HepG2 (cell line): ENCODE results near the gene NUTF2. TPM values are rescaled to one million over a fixed set of nuclear protein-coding genes. Genes with fewer than 3 reads are reported as not detected.

Experiments
- ATM ChIP-seq: fragments of 450-650 bp; IDR thresholded peaks from 2 replicates; pipeline ENCODE4 v1.7.1; 2017; ENCODE audit warnings: mild to moderate bottlenecking, borderline replicate concordance
- CHD2 ChIP-seq: IDR thresholded peaks from 2 replicates; pipeline ENCODE4 v1.6.1; 2011; ENCODE audit warnings: low read depth, low read length, improper control_type of control experiment
- GTF2F1 ChIP-seq: fragments of 150-350 bp; IDR thresholded peaks from 2 replicates; pipeline ENCODE4 v1.6.1; 2014; ENCODE audit warnings: low read length
- GZF1 ChIP-seq: sonication (generic); formaldehyde crosslinking; IDR thresholded peaks from 2 replicates; pipeline ENCODE4 v1.5.1; 2020; ENCODE audit warnings: mild to moderate bottlenecking, missing genetic modification reagents
- HOXA5 ChIP-seq: sonication (generic); formaldehyde crosslinking; IDR thresholded peaks from 2 replicates; pipeline ENCODE4 v1.4.0; 2020; ENCODE audit warnings: missing genetic modification reagents
- IKZF4 ChIP-seq: sonication (generic); formaldehyde crosslinking; IDR thresholded peaks from 2 replicates; pipeline ENCODE4 v1.5.1; 2020; ENCODE audit warnings: borderline replicate concordance, mild to moderate bottlenecking, low read depth, missing genetic modification reagents; ENCODE audit errors: not compliant biosample characterization
- MEIS1 ChIP-seq: sonication (generic); formaldehyde crosslinking; IDR thresholded peaks from 2 replicates; pipeline ENCODE4 v1.9.0; 2021; ENCODE audit warnings: mild to moderate bottlenecking, missing genetic modification reagents, moderate library complexity, borderline replicate concordance
- NAIF1 ChIP-seq: sonication (generic); formaldehyde crosslinking; IDR thresholded peaks from 2 replicates; pipeline ENCODE4 v1.5.0; 2020; ENCODE audit warnings: mild to moderate bottlenecking, missing genetic modification reagents, borderline replicate concordance
- REPIN1 ChIP-seq: sonication (generic); formaldehyde crosslinking; IDR thresholded peaks from 2 replicates; pipeline ENCODE4 v1.8.0; 2022; ENCODE audit warnings: missing genetic modification reagents, low read depth, mild to moderate bottlenecking, borderline replicate concordance
- SAFB2 ChIP-seq: sonication (generic); formaldehyde crosslinking; IDR thresholded peaks from 2 replicates; pipeline ENCODE4 v1.5.1; 2020; ENCODE audit warnings: missing genetic modification reagents, low read depth, mild to moderate bottlenecking, borderline replicate concordance
- ZFP62 ChIP-seq: sonication (generic); formaldehyde crosslinking; IDR thresholded peaks from 2 replicates; pipeline ENCODE4 v1.4.0; 2020; ENCODE audit warnings: missing genetic modification reagents
- ZMYM4 ChIP-seq: sonication (generic); formaldehyde crosslinking; IDR thresholded peaks from 2 replicates; pipeline ENCODE4 v1.8.1; 2023; ENCODE audit warnings: mild to moderate bottlenecking, missing genetic modification reagents
- ZNF607 ChIP-seq: sonication (generic); formaldehyde crosslinking; IDR thresholded peaks from 2 replicates; pipeline ENCODE4 v1.5.1; 2020; ENCODE audit warnings: missing genetic modification reagents, mild to moderate bottlenecking, borderline replicate concordance
- ZNF615 ChIP-seq: sonication (generic); formaldehyde crosslinking; IDR thresholded peaks from 2 replicates; pipeline ENCODE4 v1.5.0; 2020; ENCODE audit warnings: mild to moderate bottlenecking, missing genetic modification reagents, borderline replicate concordance
- ZNF768 ChIP-seq: sonication (generic); formaldehyde crosslinking; IDR thresholded peaks from 2 replicates; pipeline ENCODE4 v1.4.0; 2020; ENCODE audit warnings: missing genetic modification reagents
- polyA plus RNA-seq, 8 experiments: library from polyadenylated mRNA; depleted of rRNA in 3 of 8; stranded (reverse) in 7 of 8; unstranded in 1 of 8; fragments of >200 nt; fragmentation: Illumina TruSeq in 4 of 8; extraction: Trizol in 4 of 8; gene quantifications; 2 replicates each; pipeline versions ENCODE4 v1.2.1 to v1.2.3, GENCODE V29; 2011 to 2016; ENCODE audit warnings: low read depth in 4 of 8, missing spikeins in 1 of 8, mixed read lengths in 1 of 8; ENCODE audit not compliant: insufficient read depth in 1 of 8
- total RNA-seq, 5 experiments: library from RNA; depleted of rRNA; stranded (reverse); fragments of >200 nt; fragmentation: Illumina TruSeq; extraction: Trizol; gene quantifications; 2 replicates each; pipeline ENCODE4 v1.2.3, GENCODE V29; 2016; ENCODE audit warnings: low read depth in 1 of 5
- TF ChIP-seq, protein P1 (sequence below): sonication (generic); formaldehyde crosslinking; IDR thresholded peaks from 2 replicates; pipeline ENCODE4 v1.4.0; 2020; ENCODE audit warnings: missing genetic modification reagents, borderline replicate concordance
- TF ChIP-seq, protein P2 (sequence below): sonication (generic); formaldehyde crosslinking; IDR thresholded peaks from 2 replicates; pipeline ENCODE4 v1.4.0; 2020; ENCODE audit warnings: missing genetic modification reagents, borderline replicate concordance
- TF ChIP-seq, protein P3 (sequence below): sonication (generic); formaldehyde crosslinking; IDR thresholded peaks from 2 replicates; pipeline ENCODE4 v1.4.0; 2020; ENCODE audit warnings: missing genetic modification reagents
- TF ChIP-seq, protein P4 (sequence below): sonication (generic); formaldehyde crosslinking; IDR thresholded peaks from 2 replicates; pipeline ENCODE4 v1.4.0; 2020; ENCODE audit warnings: missing genetic modification reagents

The NUTF2 gene
- total and polyA plus RNA-seq, 2 of the 13 experiments (the other 11 are each of a cell fraction or from before 2014, with no cell fraction given), result 168 to 214 TPM

DNA sequence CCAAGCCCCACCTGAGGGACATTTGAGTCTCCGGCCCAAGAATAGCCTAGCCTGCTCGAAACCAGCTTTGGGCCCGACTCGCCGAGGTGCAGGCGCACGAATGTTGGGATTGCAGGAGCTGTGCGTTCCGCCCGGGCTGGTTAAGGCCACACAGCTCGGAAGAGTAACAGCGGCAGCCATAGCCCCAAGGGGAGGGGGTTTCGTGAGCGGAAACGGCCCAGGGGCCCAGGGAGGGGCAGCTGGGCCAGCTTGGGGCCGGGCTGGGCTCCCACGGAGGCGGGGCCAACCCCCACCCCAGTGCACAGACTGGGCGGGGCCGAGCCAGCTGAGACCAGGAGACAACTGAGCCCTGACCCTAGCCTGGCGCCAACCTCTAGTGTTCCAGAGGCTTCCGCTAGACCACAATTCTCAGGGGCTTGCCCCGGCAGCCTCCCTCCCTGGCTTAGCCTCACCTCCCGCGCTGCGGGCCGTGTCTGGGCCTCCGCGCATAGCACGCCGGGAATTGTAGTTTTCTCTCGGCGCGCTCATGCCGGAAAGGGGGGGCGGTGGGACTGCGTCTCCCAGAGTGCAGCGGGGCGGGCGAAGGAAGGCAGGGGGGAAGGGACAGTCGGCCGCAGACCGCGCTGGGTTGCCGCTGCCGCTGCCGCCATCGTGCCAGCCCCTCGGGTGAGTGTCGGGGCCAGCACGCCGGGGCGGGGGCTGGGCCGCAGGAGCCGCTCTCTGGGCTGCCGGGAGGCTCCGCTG, at the start of gene NUTF2 (continued):
- TF ChIP-seq, protein P1, sequence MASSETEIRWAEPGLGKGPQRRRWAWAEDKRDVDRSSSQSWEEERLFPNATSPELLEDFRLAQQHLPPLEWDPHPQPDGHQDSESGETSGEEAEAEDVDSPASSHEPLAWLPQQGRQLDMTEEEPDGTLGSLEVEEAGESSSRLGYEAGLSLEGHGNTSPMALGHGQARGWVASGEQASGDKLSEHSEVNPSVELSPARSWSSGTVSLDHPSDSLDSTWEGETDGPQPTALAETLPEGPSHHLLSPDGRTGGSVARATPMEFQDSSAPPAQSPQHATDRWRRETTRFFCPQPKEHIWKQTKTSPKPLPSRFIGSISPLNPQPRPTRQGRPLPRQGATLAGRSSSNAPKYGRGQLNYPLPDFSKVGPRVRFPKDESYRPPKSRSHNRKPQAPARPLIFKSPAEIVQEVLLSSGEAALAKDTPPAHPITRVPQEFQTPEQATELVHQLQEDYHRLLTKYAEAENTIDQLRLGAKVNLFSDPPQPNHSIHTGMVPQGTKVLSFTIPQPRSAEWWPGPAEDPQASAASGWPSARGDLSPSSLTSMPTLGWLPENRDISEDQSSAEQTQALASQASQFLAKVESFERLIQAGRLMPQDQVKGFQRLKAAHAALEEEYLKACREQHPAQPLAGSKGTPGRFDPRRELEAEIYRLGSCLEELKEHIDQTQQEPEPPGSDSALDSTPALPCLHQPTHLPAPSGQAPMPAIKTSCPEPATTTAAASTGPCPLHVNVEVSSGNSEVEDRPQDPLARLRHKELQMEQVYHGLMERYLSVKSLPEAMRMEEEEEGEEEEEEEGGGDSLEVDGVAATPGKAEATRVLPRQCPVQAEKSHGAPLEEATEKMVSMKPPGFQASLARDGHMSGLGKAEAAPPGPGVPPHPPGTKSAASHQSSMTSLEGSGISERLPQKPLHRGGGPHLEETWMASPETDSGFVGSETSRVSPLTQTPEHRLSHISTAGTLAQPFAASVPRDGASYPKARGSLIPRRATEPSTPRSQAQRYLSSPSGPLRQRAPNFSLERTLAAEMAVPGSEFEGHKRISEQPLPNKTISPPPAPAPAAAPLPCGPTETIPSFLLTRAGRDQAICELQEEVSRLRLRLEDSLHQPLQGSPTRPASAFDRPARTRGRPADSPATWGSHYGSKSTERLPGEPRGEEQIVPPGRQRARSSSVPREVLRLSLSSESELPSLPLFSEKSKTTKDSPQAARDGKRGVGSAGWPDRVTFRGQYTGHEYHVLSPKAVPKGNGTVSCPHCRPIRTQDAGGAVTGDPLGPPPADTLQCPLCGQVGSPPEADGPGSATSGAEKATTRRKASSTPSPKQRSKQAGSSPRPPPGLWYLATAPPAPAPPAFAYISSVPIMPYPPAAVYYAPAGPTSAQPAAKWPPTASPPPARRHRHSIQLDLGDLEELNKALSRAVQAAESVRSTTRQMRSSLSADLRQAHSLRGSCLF, result no peak
- TF ChIP-seq, protein P2, sequence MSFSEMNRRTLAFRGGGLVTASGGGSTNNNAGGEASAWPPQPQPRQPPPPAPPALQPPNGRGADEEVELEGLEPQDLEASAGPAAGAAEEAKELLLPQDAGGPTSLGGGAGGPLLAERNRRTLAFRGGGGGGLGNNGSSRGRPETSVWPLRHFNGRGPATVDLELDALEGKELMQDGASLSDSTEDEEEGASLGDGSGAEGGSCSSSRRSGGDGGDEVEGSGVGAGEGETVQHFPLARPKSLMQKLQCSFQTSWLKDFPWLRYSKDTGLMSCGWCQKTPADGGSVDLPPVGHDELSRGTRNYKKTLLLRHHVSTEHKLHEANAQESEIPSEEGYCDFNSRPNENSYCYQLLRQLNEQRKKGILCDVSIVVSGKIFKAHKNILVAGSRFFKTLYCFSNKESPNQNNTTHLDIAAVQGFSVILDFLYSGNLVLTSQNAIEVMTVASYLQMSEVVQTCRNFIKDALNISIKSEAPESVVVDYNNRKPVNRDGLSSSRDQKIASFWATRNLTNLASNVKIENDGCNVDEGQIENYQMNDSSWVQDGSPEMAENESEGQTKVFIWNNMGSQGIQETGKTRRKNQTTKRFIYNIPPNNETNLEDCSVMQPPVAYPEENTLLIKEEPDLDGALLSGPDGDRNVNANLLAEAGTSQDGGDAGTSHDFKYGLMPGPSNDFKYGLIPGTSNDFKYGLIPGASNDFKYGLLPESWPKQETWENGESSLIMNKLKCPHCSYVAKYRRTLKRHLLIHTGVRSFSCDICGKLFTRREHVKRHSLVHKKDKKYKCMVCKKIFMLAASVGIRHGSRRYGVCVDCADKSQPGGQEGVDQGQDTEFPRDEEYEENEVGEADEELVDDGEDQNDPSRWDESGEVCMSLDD, result peak; percentile 51; the same call in 1 of the 2 replicates
- TF ChIP-seq, protein P3, sequence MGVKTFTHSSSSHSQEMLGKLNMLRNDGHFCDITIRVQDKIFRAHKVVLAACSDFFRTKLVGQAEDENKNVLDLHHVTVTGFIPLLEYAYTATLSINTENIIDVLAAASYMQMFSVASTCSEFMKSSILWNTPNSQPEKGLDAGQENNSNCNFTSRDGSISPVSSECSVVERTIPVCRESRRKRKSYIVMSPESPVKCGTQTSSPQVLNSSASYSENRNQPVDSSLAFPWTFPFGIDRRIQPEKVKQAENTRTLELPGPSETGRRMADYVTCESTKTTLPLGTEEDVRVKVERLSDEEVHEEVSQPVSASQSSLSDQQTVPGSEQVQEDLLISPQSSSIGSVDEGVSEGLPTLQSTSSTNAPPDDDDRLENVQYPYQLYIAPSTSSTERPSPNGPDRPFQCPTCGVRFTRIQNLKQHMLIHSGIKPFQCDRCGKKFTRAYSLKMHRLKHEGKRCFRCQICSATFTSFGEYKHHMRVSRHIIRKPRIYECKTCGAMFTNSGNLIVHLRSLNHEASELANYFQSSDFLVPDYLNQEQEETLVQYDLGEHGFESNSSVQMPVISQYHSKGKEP (CRISPR knock-in tag), result peak; percentile 54; the same call in 1 of the 2 replicates
- peak; percentile 69; the same call in 1 of the 2 replicates for TF ChIP-seq ZMYM4 (CRISPR knock-in tag)
- TF ChIP-seq CHD2, result peak; percentile 84
- peak; percentile 82; the same call in 1 of the 2 replicates for TF ChIP-seq MEIS1 (CRISPR knock-in tag)
- TF ChIP-seq REPIN1 (CRISPR knock-in tag), result peak; percentile 94
- peak; percentile 56; the same call in 1 of the 2 replicates for TF ChIP-seq GZF1 (CRISPR knock-in tag)
- TF ChIP-seq HOXA5 (CRISPR knock-in tag), result peak; percentile 89
- TF ChIP-seq ZNF768 (CRISPR knock-in tag), result peak; percentile 48; the same call in 1 of the 2 replicates
- peak; percentile 97; the same call in 1 of the 2 replicates for TF ChIP-seq ZFP62
- no peak for TF ChIP-seq ZNF615
- TF ChIP-seq, protein P4, sequence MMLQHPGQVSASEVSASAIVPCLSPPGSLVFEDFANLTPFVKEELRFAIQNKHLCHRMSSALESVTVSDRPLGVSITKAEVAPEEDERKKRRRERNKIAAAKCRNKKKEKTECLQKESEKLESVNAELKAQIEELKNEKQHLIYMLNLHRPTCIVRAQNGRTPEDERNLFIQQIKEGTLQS (CRISPR knock-in tag), result peak; percentile 26; the same call in 1 of the 2 replicates
- peak; percentile 87 for TF ChIP-seq ZNF607 (CRISPR knock-in tag)
- TF ChIP-seq NAIF1 (CRISPR knock-in tag), result peak; percentile 74; the same call in 1 of the 2 replicates
- peak; percentile 72; the same call in 1 of the 2 replicates for TF ChIP-seq SAFB2 (CRISPR knock-in tag)
- TF ChIP-seq IKZF4 (CRISPR knock-in tag), result peak; percentile 58
- TF ChIP-seq ATM, result no peak
- 0 out of 2 replicates have a peak, but pooled peaks have one; percentile 44 for TF ChIP-seq GTF2F1
